Measurements from ENCODE around the gene NOS2.
"Not testable (repeated sequence)": the region's sequence is repeated elsewhere in the genome, so short reads cannot be mapped to it uniquely, and the experiment has no call there.

Gene NOS2

GRCh38 chr17:27840688-27841087 lies 40.4 kb upstream of the NOS2 start:
- no peak overlapping the region for H3K27ac ChIP-seq
- no peak for DNase-seq (ENCODE audit: low spot score)
- POLR2A ChIA-PET (ENCODE audit: low non-redundant PET) = no interaction called here
- TF ChIP-seq CTCF (conservative IDR thresholded peaks at IDR 0.05; ENCODE audit: low read depth) = no peak
- CTCF ChIA-PET = no interaction called here

GRCh38 chr17:27840406-27840678 lies 40.0 kb upstream of the NOS2 start:
- DNase-seq (ENCODE audit: low spot score); POLR2A ChIA-PET (ENCODE audit: low non-redundant PET); CTCF ChIA-PET: not testable (repeated sequence)

GRCh38 chr17:27839571-27840405 lies 39.5 kb upstream of the NOS2 start:
- POLR2A ChIA-PET (ENCODE audit: low non-redundant PET); CTCF ChIA-PET; H3K27ac ChIP-seq; DNase-seq (ENCODE audit: low spot score): not testable (repeated sequence)

More at GRCh38 chr17:27840406-27840678, 40.0 kb upstream of the NOS2 start:
- not testable (repeated sequence) for H3K27ac ChIP-seq

- CTCF ChIA-PET; DNase-seq (ENCODE audit: low spot score); H3K27ac ChIP-seq; POLR2A ChIA-PET (ENCODE audit: low non-redundant PET): not testable (repeated sequence)
These were observed 38.3 kb upstream of the NOS2 start for GRCh38 chr17:27838607-27839006.

GRCh38 chr17:27837769-27838168 lies 37.4 kb upstream of the NOS2 start:
- DNase-seq (ENCODE audit: low spot score); CTCF ChIA-PET; POLR2A ChIA-PET (ENCODE audit: low non-redundant PET); H3K27ac ChIP-seq: not testable (repeated sequence)

- ChIA-PET CTCF (no interaction called here), POLR2A (ENCODE audit: low non-redundant PET) (no interaction called here)
- H3K27ac ChIP-seq = no peak overlapping the region
- TF ChIP-seq CTCF (conservative IDR thresholded peaks at IDR 0.05; ENCODE audit: low read depth) = no peak
- no peak for DNase-seq (ENCODE audit: low spot score)
These were observed 36.3 kb upstream of the NOS2 start for GRCh38 chr17:27836651-27837050.

GRCh38 chr17:27834571-27834970 lies 34.2 kb upstream of the NOS2 start:
- POLR2A ChIA-PET (ENCODE audit: low non-redundant PET) = no interaction called here
- no peak for DNase-seq (ENCODE audit: low spot score)
- TF ChIP-seq CTCF (conservative IDR thresholded peaks at IDR 0.05; ENCODE audit: low read depth) = no peak
- H3K27ac ChIP-seq = no peak overlapping the region
- CTCF ChIA-PET = interaction anchor here (0.7 kb wide), 2 partner anchors 78 to 679 kb away, joined by 3 read pairs; no protein-coding TSS in a partner anchor

GRCh38 chr17:27832831-27833230 lies 32.5 kb upstream of the NOS2 start:
- POLR2A ChIA-PET (ENCODE audit: low non-redundant PET) = no interaction called here
- TF ChIP-seq CTCF (conservative IDR thresholded peaks at IDR 0.05; ENCODE audit: low read depth) = no peak
- DNase-seq (ENCODE audit: low spot score) = no peak
- CTCF ChIA-PET = interaction anchor here (0.6 to 0.7 kb wide), 3 partner anchors 133 to 394 kb away, joined by 3 to 5 read pairs (median 4); no protein-coding TSS in a partner anchor
- no peak overlapping the region for H3K27ac ChIP-seq

DNA sequence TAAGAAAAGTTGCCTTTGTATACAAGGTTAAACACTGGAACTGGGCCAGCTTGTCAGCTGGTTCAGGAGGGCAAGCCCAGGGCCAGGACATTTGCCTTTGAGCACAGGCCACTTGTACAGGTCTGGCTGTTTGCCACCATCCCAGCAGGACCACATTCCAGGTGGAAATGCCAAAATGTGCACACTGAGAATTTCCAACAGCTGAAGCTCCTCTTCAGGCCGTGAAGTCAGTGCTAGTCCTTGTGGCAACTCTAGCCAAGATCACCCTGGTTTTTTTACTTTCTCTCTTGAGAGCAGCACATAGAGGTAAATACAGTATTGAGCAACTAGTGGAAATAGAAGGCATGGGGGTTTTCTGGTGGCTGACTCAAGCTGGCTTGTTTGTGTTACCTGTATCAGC lies 29.6 kb upstream of the NOS2 start:
- POLR2A ChIA-PET (ENCODE audit: low non-redundant PET); CTCF ChIA-PET; DNase-seq (ENCODE audit: low spot score); H3K27ac ChIP-seq: not testable (repeated sequence)

GRCh38 chr17:27829143-27829711 lies 28.9 kb upstream of the NOS2 start:
- DNase-seq (ENCODE audit: low spot score); H3K27ac ChIP-seq; CTCF ChIA-PET; POLR2A ChIA-PET (ENCODE audit: low non-redundant PET): not testable (repeated sequence)
